Astrocyte of the hippocampus (primary cell): ENCODE results near the gene ZBTB42.

Experiments used
- DNase-seq: peaks from one replicate; pipeline ENCODE4 v3.0.0; 2011; ENCODE audit warnings: low read depth, low spot score

ZBTB42 gene

GRCh38 chr14:104794993-104795780 lies 5.7 kb upstream of the ZBTB42 start, which contains the start of gene AKT1:
TSS of gene AKT1 (minus strand) at chr14:104795748. CDS start at chr14:104792643, 3,105 bp downstream.
- DNase-seq, result peak; percentile 56

DNA sequence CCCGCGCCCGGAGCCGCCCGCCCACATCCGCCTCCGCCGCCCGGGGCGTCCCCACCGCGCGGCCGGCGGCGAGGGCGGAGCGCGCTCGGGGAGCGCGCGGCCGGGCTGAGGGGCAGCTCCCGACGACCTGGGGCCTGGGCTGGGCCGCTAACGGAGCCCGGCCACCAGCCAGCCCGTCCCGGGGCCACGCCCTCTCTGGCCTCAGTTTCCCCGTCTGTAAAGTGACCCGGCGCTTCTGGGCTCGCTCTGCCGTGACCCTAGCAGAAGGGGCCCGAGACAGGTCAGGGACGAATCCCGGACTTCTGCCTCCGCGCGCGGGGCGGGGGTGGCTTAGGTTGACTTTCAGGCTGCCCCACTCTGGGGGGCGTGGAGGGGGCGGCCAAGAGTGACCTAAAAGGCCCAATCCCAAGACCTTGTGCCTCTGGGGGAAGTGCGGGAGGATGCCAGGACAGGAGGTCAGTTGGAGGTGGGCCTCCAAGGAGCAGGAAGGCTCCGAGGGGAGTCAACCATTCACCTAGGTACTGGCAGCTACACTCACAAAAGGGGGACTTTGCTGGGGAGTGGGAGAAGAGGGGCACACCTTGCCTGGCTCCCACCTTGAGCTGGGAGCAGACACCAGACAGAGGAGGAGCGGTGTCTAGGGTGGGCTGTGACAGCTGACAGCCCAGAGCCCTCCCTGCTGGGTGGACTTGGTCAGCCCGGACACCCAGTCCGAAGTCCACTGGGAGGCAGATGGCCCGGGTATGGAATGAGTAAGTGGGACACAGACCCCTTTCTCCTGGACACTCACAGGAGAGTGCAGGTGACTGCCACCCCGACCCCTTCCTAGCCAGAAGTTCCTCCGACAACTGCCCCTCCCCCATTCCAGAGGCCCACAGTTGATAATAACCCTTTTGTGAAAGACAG lies 4.9 kb upstream of the ZBTB42 start:
- peak; percentile 81 for DNase-seq

DNA sequence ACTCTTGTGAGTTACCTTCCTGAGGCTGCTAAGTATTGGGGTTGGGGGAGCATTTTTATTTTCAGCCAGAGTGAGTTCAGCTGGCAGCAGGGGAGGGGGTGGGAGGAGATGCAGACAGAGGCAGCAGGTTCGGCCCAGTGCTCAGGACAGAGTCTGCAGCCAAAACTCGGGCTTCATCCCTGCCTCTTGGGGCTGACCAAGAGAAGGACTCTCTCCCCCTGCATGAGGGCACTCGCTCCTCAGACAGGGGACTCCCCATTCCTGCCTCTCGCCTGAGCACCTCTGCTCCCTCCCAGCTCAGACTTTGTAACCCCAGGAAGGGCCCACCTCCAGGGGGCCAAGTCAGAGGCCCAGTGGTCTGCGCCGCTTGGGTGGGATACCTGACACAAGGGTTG lies 4.2 kb upstream of the ZBTB42 start:
- no peak for DNase-seq

GRCh38 chr14:104797115-104798044 lies 3.5 kb upstream of the ZBTB42 start:
- no peak for DNase-seq

DNA sequence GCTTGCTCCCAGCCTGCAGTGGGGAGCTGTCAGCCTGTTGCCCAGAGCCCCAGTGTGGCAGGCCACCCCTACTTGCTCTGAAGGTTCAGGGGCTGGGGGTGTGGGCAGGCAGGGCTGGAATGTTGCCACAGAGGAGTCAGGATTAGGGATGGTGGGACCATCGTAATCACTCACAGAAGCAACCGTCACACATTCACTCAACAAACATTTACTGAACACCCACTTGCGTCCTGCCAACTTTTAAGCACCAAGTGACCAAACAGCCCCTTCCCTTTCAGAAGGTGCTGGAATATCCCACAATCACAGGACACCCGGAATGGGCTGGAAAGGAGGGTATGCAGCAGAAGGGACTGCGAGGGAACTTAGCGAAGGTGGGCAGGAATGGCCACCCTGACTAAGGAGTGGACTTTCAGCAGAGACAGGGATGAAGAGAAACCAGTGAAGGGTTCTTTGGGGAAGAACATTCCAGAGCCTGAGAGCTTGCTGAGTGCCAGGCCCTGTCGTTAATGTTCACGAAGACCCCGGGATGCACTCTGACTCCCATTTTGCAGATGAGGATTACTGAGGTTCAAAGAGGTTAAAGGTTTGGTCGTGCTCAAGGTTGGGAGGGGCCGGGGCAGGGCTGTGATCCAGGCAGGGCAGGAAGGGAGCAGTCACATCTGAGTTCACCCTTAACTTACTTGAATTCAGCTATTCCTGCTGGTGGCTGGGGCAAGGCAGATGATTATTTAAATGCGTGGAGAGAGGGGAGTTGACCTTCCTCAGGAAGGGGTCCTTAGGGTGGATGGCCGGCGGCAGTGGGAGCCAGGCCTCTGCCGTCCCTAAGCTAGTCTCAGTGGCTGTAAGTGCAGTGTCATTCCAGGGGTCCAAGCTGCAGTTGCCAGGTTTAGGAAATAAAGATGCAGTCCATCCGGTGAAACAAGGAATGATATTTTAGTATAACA lies 2.3 kb upstream of the ZBTB42 start:
- no peak for DNase-seq

GRCh38 chr14:104799244-104800014 lies 1.5 kb upstream of the ZBTB42 start:
- DNase-seq, result peak; percentile 66

DNA sequence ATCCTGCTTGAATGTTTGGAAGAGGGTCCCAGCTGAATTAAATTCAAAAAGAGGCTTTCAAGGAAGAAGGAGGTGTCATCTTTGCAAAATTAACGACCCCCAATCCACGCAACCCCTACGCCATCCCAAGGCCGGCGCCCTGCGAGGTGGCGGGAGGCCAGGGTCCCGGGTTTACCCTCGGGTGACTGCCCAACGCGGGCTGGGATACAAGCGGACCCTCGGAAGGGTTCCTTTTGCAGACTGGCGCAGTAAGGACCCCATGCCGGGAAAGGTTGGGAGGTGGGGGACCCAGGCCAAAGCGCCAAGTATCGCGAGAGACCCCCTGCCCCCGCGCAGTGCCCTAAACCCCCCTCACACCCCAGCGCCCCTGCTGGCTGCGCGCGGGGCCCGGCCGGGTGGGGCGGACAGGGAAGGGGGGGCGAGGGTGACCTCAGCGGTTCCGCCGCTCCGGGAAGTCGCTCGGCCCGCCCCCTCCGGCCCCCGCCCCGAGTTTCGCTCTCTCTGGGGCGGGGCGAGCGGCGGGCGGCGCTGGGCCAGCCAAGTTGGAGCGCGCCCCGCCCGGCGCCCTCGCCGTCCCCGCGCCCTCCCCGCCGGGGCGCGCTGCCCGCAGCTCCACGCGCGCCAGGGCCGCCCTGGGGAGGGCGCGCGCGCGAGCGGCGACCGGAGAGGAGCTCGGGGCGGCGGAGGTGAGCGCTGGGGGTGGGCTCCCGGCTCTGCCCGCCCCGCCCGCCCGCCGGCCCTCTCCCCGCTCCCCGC lies 708 bp upstream of the ZBTB42 start:
- peak; percentile 93 for DNase-seq

DNA sequence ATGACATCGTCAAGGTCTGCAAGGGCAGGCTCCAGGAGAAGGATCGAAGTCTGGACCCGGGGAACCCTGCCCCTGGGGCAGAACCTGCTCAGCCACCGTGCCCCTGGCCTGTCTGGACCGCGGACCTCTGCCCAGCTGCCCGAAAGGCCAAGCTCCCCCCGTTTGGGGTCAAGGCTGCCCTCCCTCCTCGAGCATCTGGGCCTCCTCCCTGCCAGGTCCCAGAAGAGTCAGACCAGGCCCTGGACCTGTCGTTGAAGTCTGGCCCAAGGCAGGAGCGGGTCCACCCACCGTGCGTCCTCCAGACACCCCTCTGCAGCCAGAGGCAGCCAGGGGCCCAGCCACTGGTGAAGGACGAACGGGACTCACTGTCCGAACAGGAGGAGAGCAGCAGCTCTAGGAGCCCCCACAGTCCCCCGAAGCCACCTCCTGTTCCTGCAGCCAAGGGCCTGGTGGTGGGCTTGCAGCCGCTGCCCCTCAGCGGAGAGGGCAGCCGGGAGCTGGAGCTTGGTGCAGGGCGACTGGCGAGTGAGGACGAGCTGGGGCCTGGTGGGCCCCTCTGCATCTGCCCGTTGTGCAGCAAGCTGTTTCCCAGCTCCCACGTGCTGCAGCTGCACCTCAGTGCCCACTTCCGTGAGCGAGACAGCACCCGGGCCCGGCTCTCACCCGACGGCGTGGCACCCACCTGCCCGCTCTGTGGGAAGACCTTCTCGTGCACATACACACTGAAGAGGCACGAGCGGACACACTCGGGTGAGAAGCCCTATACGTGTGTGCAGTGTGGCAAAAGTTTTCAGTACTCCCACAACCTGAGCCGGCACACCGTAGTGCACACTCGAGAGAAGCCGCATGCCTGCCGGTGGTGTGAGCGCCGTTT lies 856 bp downstream of the ZBTB42 start:
- DNase-seq, result no peak

DNA sequence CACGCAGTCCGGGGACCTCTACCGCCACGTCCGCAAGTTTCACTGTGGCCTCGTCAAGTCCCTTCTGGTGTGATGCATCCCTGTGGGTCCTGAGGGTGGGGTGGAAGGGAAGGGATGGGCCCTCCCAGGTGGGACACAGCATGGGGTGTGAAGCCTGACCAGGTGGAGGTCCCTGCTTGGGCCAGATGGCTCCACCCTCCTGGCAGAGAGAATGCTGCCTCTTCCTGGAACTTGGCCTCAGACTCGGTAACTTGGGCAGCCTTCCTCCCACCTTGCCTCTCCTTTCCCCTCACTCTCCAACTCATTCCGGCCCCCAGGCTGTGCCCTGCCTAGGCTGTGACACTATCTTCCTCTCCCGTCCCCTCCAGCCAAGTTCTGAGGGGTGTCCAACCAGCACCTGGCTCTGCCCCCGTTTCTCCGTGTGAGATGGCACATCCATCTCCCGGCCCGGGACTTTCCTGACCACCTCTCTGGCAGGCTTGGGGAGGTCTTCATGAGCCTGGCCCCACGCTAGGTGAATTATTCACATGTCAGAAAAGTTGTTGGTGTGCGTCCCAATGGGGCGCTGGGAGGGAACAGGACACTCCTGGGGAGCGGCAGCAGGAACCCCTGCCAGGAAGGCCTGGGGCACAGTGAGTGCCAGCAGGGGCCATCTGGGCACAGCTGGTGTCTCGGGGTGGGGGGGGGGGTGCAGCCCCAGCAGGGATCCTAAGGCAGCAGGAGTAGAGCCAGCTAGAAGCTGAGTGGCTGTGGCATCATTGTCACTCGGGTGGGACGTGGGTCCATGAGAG lies 1.7 kb downstream of the ZBTB42 start:
- no peak for DNase-seq

DNA sequence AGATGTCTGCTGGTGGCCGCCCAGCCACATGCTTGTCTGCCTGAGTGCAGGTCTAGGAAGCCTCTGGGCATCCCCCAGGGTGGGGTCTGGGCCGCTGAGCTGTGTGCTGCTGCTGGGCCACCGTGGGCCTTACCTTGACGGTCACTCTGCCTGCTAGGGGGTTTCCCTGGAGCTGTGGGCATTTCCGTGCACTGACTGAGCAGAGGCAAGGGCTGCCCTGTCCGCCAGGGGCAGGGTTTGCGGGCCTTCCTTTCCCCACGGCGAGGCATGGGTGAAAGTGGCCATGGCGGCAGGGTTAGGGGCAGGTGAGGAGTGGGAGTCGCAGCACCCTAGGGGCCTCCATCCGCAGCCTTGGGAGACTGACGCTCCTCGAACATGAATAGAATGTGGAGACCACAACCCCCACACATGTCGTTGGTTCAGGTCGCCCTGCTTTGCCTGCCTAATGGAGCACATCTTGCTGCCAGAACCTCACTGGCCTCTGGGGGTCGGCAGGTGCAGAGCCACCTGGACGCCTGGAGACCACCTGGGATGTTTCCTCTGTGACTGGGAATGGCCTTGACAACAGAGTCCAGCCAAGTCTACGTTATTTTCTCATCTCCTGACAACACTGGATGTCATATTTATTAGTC lies 2.5 kb downstream of the ZBTB42 start:
- no peak for DNase-seq

DNA sequence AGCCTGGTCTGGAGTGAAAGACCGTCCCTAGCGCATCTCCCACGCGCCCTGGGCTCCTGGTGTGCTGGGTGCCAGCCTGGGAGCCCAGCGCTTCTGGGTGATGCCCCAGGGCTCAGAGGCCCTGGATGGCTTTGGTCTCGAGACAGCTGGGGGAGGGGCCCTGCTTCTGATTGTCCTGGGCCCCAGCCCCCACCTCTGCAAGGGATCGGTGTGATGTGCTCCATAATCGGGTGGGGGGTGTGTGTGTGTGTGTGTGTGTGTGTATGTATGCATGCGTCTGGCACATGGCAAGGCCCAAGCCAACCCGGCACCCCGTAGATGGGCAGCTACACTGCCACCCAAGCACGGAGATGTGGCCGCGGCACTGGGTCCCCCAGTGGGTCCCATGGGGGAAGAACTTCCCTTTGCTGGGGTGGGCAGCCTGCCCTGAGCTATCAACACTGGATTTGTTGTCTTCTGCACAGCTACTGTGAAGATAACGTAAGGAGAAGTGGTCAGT lies 3.1 kb downstream of the ZBTB42 start:
- DNase-seq, result no peak

GRCh38 chr14:104804481-104805325 lies 3.8 kb downstream of the ZBTB42 start:
- DNase-seq, result peak; percentile 16

GRCh38 chr14:104805326-104805678 lies 4.4 kb downstream of the ZBTB42 start:
- peak; percentile 95 for DNase-seq

DNA sequence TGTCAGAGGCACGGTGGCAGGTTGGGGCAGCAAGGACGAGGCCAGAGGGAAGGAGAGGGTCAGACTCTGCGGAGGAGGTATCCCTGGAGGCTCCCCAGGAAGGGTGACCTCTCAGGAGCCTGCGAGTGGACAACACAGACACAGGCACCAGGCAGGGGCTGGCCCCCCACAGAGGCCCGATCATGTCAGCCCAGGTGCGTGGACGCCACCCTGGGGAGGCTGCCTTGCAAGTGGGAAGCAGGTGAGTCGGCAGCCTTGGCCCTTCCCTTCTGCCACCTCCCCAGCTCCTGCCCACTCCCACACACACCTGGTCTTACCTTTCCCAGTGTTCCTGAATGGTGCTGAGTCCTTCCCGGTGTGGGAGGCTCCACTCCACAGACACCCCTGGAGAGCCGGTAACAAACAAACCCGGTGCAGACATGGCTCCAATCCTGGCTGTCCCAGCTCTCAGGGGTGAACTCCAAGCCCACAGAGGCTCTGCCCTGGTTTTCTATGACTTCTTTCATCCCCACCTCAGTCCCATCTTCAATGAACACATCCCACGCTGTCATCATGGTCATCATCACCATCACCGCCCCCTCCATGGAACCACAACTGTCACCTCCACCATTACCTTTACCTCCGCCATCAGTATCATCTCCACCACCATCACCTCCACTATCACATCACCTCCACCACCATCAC lies 5.2 kb downstream of the ZBTB42 start:
- no peak for DNase-seq
